Measurements from ENCODE around the gene PGM3.
A peak's percentile ranks its signal among the peaks of the same experiment; 100 is the strongest.

PGM3 gene

DNA sequence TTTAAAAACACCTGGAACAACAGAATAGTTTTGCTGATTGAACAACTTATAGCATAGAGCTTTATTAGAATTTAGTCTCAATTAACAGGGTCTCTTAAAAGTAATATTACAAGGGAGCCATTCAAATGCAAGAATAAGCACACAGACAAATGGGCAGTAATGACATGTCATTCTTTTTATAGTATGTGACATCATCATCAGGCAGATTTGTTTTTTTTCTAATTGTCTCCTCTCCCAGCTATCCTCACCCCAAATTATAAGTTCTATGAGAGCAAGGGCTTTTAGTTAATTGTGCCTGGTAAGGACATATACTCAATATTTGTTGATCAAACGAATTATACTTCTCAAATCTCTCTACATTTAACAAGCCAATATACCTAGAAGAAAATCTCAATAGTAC, 11.0 kb downstream of the PGM3 start:
- DNase-seq: no peak

DNA sequence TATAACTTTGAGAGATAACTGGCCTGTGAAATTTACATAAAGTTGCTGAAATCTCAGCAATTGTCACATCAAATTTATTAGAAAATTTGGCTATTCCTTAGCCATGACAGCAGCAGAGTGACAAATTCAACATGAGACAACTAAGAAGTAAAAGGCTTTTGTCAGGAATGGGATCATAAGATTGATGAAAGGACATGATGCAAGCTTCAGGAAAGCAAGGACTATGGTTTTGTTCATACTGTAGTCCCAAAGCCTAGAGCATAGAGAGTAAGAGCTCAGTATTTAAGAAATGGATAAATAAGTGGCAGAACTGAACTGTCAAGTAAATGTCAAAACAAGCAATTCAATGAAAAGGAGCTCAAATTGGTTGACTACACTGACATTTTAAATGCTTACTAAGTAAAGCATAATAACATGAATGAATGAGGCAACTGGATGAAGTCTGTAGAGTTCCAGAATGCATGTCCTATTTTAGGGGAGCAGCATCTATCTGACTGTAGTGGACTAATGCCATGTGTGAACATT, 12.6 kb downstream of the PGM3 start:
- DNase-seq: no peak

- no peak for DNase-seq
Observed at GRCh38 chr6:83176246-83176645, 16.8 kb downstream of the PGM3 start.

- DNase-seq: no peak
Observed at GRCh38 chr6:83169511-83169910, 23.6 kb downstream of the PGM3 start.

GRCh38 chr6:83169106-83169505, 24.0 kb downstream of the PGM3 start:
- DNase-seq: no peak

GRCh38 chr6:83168556-83168955, 24.5 kb downstream of the PGM3 start:
- DNase-seq: no peak

DNA sequence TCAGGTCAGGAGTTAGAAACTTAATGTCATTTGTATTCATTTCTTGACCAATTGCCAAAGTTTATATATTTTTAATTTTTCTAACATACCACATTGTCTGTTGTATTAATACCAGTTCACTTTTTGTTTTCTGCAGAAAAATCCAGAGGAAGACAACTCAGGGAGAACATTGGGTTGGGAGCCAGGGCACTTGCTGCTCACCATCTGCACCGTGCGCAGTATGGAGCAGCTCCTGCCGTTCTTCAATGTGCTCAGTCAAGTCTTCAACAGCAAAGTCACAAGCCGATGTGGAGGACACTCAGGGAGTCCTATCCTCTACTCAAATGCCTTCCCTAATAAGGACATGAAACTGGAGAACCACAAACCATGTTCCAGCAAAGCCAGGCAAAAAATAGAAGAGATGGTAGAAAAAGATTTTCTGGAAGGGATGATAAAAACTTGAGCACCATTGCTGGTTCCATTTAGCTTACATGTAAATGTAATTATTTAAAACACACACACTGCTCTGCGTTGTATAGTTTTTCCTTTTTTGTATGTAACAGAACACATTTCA, 25.3 kb downstream of the PGM3 start:
- no peak for DNase-seq

DNA sequence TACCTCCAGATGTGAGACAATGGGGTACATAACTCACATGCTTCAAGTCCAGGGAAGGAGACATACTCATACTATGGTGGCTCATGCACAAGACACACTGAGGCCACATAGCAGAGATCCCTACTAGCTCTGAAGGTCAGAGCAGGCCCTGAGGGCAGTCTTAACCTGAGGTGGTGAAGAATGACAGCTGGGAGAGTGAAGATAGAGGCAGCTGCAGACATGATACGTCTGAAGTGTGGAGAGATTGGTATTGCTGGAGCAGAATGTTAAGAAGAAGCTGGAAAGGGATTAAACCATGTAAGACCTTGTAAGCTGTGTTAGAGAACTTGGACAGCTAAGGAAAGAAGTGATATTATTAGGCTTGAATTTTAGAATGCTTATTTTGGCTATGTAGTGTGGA, 32.9 kb downstream of the PGM3 start:
- peak; percentile 46 for DNase-seq

DNA sequence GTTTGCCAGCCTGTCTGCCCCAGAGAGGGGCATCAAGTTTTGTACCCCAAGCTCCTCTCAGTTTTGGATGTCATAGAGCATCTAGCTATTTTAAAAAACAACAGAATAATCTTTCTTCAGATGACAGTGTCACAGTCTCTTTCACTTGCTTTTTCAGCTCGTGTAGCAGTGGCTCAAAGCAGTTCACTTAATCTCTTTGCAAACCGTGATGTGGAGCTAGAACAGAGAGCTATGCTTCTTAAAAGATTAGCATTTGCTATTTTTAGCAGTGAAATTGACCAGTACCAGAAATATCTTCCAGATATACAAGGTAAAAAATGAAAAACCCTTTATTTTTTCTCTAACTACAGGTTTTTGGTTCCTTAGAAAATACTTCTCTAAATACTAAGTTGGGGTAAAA, 37.3 kb downstream of the PGM3 start:
- no peak for DNase-seq

DNA sequence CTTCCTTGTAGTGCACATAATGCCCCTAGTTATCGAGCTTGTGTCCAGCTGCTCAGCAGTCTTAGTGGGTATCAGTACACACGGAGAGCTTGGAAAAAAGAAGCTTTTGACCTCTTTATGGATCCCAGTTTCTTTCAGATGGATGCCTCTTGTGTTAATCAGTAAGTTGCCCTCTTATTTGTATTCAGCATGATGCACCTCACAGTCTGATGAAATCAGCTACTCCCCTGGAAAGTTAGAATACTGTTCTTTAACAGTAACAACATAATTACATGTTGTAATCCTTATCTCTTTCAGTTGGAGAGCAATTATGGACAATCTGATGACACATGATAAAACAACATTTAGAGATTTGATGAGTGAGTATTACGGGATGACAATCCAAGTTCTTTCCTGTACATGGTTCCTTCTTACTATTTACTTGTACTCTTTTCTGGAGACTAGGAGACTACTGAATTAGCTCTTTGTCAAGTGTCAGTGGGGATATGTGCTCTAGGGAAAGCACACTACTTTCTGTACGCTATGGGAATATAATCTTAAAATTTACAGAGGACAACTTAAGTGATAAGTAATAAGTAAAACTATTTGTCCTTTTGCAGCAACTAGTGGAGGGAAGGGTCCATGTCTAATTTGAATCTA, 39.1 kb downstream of the PGM3 start:
- DNase-seq: no peak

- no peak for DNase-seq
Observed at GRCh38 chr6:83152913-83153312, 40.2 kb downstream of the PGM3 start.

DNA sequence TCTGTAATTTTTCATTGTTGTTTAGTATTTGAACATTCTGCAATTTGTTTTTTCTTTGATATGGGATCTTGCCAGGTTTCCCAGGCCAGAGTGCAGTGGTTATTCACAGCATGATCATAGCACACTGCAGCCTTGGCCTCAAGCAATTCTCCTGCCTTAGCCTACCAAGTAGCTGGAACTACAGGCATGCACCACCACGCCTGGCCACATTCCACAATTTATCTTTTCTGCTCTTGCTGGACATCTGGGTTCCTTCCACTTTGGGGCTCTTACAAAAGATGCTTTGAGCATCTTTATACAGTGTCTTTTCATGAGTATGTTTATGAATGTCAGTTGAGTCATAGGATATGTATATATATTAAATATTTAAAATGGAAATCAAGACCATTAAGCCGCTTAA, 42.0 kb downstream of the PGM3 start:
- no peak for DNase-seq

DNA sequence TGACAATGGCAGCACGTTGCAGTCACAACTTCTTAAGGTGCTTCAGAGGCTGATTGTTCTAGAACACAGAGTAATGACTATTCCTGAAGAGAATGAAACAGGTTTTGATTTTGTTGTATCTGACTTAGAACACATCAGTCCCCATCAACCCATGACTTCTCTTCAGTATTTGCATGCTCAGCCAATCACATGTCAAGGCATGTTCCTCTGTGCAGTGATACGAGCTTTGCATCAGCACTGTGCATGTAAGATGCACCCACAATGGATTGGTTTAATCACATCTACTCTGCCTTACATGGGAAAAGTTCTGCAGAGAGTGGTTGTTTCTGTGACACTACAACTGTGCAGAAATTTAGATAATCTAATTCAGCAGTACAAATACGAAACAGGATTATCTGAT, 54.3 kb downstream of the PGM3 start:
- DNase-seq: no peak

GRCh38 chr6:83138118-83138722, 54.8 kb downstream of the PGM3 start:
- no peak for DNase-seq

DNA sequence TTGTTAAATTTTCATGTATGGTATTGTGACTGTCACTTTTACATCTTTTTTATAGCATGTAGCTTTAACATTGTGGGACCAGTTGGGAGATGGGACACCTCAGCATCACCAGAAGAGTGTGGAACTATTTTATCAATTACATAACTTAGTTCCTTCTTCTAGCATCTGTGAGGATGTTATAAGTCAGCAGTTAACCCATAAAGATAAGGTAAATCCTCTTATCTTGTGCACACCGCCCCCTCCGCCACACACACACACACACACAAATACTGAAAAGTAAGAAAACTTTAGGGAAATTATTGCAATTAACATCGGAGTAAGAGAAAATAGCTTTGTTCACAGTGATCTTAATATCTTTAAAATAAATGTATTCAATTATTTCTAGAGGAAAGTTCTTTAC, 60.9 kb downstream of the PGM3 start:
- DNase-seq: peak; percentile 77

- no peak for DNase-seq
Observed at GRCh38 chr6:83127976-83128375, 65.1 kb downstream of the PGM3 start.

- no peak for DNase-seq
Observed at GRCh38 chr6:83127258-83127657, 65.8 kb downstream of the PGM3 start.

DNA sequence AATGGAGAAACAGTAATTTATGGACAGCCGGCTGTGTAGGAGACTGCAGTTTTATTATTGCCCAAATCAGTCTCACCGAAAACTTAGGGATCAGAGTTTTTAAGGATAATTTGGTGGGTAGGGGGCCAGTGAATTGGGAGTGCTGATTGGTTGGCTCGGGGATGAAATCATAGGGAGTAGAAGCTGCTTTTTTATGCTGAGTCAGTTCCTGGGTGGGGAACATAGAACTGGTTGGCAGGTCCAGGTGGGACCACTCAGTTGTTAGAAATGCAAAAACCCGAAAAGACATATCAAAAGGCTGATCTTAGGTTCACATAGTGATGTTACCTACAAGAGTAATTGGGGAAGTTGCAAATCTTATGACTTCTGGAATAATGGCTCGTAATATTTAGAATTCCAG, 66.3 kb downstream of the PGM3 start:
- no peak for DNase-seq

DNA sequence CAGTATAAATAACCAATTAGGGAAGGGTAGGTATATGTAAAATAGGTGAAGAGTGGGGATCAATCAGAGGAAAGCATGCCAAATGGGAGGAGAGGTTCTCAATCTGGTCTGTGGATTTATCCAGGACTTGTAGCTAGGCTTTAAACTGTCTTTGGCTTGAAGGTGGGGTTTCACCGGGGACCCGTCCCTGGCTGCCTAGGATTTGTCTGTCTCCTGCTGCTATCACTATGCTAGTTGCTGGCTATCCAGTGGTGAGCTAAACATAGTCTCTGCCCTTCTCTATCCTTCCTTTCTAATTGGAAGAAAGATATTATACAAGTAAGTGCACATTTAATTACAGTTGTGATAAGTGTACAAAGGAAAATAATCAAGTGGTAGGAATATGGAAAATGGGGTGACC, 66.8 kb downstream of the PGM3 start:
- no peak for DNase-seq

- DNase-seq: peak; percentile 77
Observed at GRCh38 chr6:83125425-83125824, 67.6 kb downstream of the PGM3 start.

GRCh38 chr6:83124553-83124952, 68.5 kb downstream of the PGM3 start:
- DNase-seq: peak; percentile 20

GRCh38 chr6:83119742-83120300, 73.2 kb downstream of the PGM3 start:
- no peak for DNase-seq

- DNase-seq: peak; percentile 11
Observed at GRCh38 chr6:83117802-83118201, 75.3 kb downstream of the PGM3 start.

Data from OCI-M1 (cell line).